GM12878 (cell line): ENCODE data around the gene RPL7L1. TPM values are rescaled to one million over a fixed set of nuclear protein-coding genes. Genes with fewer than 3 reads are reported as not detected.

Experiments
- ATAC-seq: fragments of 200-7000 bp; cut with Tn5 transposase; 3 replicates; pipeline ENCODE4 v1.9.1; 2020; ENCODE audit warnings: mild to moderate bottlenecking, moderate library complexity
- BruUV-seq: library from RNA; stranded (reverse); fragments of 400-500 nt; replicated peaks from 2 replicates; lab custom pipeline; 2021; lab: Mats Ljungman, UMichigan
- CTCF ChIA-PET: fragments of 300-600 bp; sonication (Branson Sonifier 250); formaldehyde crosslinking; extraction: SDS; loops from one replicate; lab custom pipeline; 2021; ENCODE audit warnings: inconsistent platforms; lab: Yijun Ruan, JAX
- POLR2A ChIA-PET: fragments of 350-600 bp; formaldehyde crosslinking; extraction: SDS; loops from one replicate; lab custom pipeline; 2021; ENCODE audit warnings: inconsistent platforms; lab: Charles Lee
- RAD21 ChIA-PET: fragments of 300-600 bp; sonication (Branson Sonifier 250); formaldehyde crosslinking; loops from one replicate; lab custom pipeline; 2023; ENCODE audit warnings: antibody characterized with exemption; ENCODE audit not compliant: unreplicated experiment; lab: Charles Lee
- SMC1A ChIA-PET: fragments of 300-600 bp; sonication (Branson Sonifier 250); formaldehyde crosslinking; loops from one replicate; lab custom pipeline; 2023; ENCODE audit not compliant: unreplicated experiment, uncharacterized antibody; lab: Charles Lee
- DNase-seq: peaks from one replicate; pipeline ENCODE4 v3.0.0-alpha.2; 2011; ENCODE audit warnings: low read depth, low spot score
- FAIRE-seq: peaks from 3 replicates; lab custom pipeline; 2011; peaks lifted over from hg19 to GRCh38; lab: Jason Lieb, UNC
- H2AFZ ChIP-seq: 2 replicates; pipeline ENCODE4 v1.6.0; 2011; ENCODE audit warnings: low read depth, low read length, control low read depth; ENCODE audit not compliant: control insufficient read depth
- H3K27ac ChIP-seq: 2 replicates; pipeline ENCODE4 v1.5.1; 2011; ENCODE audit warnings: control low read depth; ENCODE audit not compliant: control insufficient read depth, insufficient read depth
- H3K27me3 ChIP-seq, 2 experiments: replicated peaks in 1 of 2; 2 replicates each; pipeline versions ENCODE4 v1.6.0 to v1.6.1; 2011; ENCODE audit warnings: low read length in 1 of 2; ENCODE audit not compliant: control insufficient read depth in 2 of 2, insufficient read depth in 2 of 2
- H3K36me3 ChIP-seq, 2 experiments: 2 replicates each; pipeline ENCODE4 v1.5.1; 2011; ENCODE audit warnings: low read length in 1 of 2; ENCODE audit not compliant: control insufficient read depth in 2 of 2, insufficient read depth in 2 of 2
- H3K4me1 ChIP-seq: 2 replicates; pipeline ENCODE4 v1.6.1; 2011; ENCODE audit warnings: mild to moderate bottlenecking, low read length, moderate library complexity, mixed read lengths; ENCODE audit not compliant: control insufficient read depth, insufficient read depth
- H3K4me2 ChIP-seq: 2 replicates; pipeline ENCODE4 v1.6.0; 2011; ENCODE audit warnings: control low read depth; ENCODE audit not compliant: control insufficient read depth, insufficient read depth
- H3K4me3 ChIP-seq: fragments of 200-600 bp; sonication (generic); 2 replicates; pipeline ENCODE4 v1.5.1; 2016
- H3K79me2 ChIP-seq: 2 replicates; pipeline ENCODE4 v1.6.0; 2011; ENCODE audit warnings: low read length; ENCODE audit not compliant: control insufficient read depth, insufficient read depth
- H3K9ac ChIP-seq: 2 replicates; pipeline ENCODE4 v1.8.0; 2011; ENCODE audit warnings: low read length, control low read depth, mixed read lengths; ENCODE audit not compliant: control insufficient read depth, insufficient read depth
- H3K9me3 ChIP-seq: replicated peaks from 3 replicates; pipeline ENCODE4 v1.5.1; 2011; ENCODE audit warnings: mild to moderate bottlenecking, low read length; ENCODE audit not compliant: control insufficient read depth, insufficient read depth
- H4K20me1 ChIP-seq: 2 replicates; pipeline ENCODE4 v1.6.0; 2011; ENCODE audit not compliant: control insufficient read depth, insufficient read depth
- MLLT1 ChIP-seq: fragments of 450-650 bp; IDR thresholded peaks from 2 replicates; pipeline ENCODE4 v1.6.1; 2016; ENCODE audit warnings: mild to moderate bottlenecking
- PML ChIP-seq: IDR thresholded peaks from 2 replicates; pipeline ENCODE4 v1.6.1; 2012; ENCODE audit warnings: low read length, inconsistent platforms
- SKIL ChIP-seq: fragments of 450-650 bp; IDR thresholded peaks from 2 replicates; pipeline ENCODE4 v1.6.1; 2017; ENCODE audit warnings: mild to moderate bottlenecking, low read depth, inconsistent platforms; ENCODE audit not compliant: poor library complexity, severe bottlenecking
- WGBS: methylation state at CpG from one replicate; pipeline ENCODE4 v1.1.6; 2016; ENCODE audit warnings: low lambda C conversion rate; ENCODE audit not compliant: insufficient replicate concordance, insufficient coverage; ENCODE audit errors: missing lambda C conversion rate; 5-methylcytosine and 5-hydroxymethylcytosine counted together
- in situ Hi-C: fragments of 300-500 bp; cut with MboI; formaldehyde crosslinking; loops from 9 replicates; pipeline ENCODE4 v1.14.3; 2018; ENCODE audit warnings: mixed read lengths
- intact Hi-C: fragments of 100-400 bp; cut with micrococcal nuclease; formaldehyde crosslinking; loops from one replicate; pipeline ENCODE4 v1.14.2; 2022; ENCODE audit not compliant: unreplicated experiment
- polyA plus RNA-seq, 11 experiments: library from polyadenylated mRNA; depleted of rRNA in 4 of 11; unstranded in 6 of 11; stranded (reverse) in 5 of 11; fragments of >200 nt; fragmentation: Nextera tagmentation in 4 of 11; fragmentation: Illumina TruSeq in 1 of 11; extraction: Ambion mirVana in 4 of 11; extraction: Trizol in 1 of 11; gene quantifications; 1 replicate in 1 of 11; 2 replicates in 10 of 11; pipeline versions ENCODE4 v1.2.1 to v1.2.3, GENCODE V29; 2011 to 2016; ENCODE audit warnings: inconsistent platforms in 2 of 11, missing spikeins in 2 of 11, low read depth in 1 of 11
- total RNA-seq, 4 experiments: library from RNA; depleted of rRNA in 3 of 4; stranded (reverse); fragments of >200 nt in 3 of 4; fragmentation: Illumina TruSeq in 1 of 4; extraction: Trizol in 1 of 4; gene quantifications; 2 replicates each; pipeline versions ENCODE4 v1.2.1 to v1.2.3, GENCODE V29; 2013 to 2021

RPL7L1 gene
- total and polyA plus RNA-seq, 10 of the 15 experiments (the other 5 are each of a cell fraction or from before 2014, with no cell fraction given), result 54.1 to 154 (median 104) TPM

GRCh38 chr6:42907336-42907735, 27.9 kb downstream of the RPL7L1 start (continued):
- TF ChIP-seq MLLT1, result no peak

GRCh38 chr6:42909835-42910234, 30.4 kb downstream of the RPL7L1 start:
- ChIA-PET CTCF (interaction anchor here (1.1 to 2.9 kb wide), 3 partner anchors 8 to 234 kb away, joined by 4 to 8 read pairs (median 4); no protein-coding TSS in a partner anchor), POLR2A (interaction anchor here (0.7 kb wide), 1 partner anchor 301 kb away, joined by 5 read pairs; no protein-coding TSS in a partner anchor), RAD21 (interaction anchor here (0.6 kb wide), 1 partner anchor 19 kb away, joined by 3 read pairs; the partner anchor contains the start of gene CNPY3), SMC1A (no interaction called here)
- Histone ChIP-seq H3K27ac (no peak overlapping the region), H3K9ac (no peak overlapping the region), H3K4me3 (no peak overlapping the region), H4K20me1 (no peaks in the 10 kb centered on the region), H3K4me2 (no peak overlapping the region), H3K36me3 (no peaks in the 10 kb centered on the region), H3K9me3 (no peaks in the 10 kb centered on the region), H3K4me1 (no peaks in the 10 kb centered on the region), H3K79me2 (no peaks in the 10 kb centered on the region), H2AFZ (no peak overlapping the region), H3K27me3 (no peaks in the 10 kb centered on the region)
- intact Hi-C loops (no loop called here), in situ Hi-C loops (loop anchor here (5.0 kb wide), 1 partner anchor 232 kb away; no protein-coding TSS in a partner anchor)
- TF ChIP-seq PML (no peak), SKIL (no peak)
- DNase-seq (no peak), ATAC-seq (no peak), FAIRE-seq (no peak)
- 80% methylated on average over 10 of the region's 10 CpGs for WGBS
- no TSS peak for BruUV-seq
